Activated T-cell treated with anti-CD3 and anti-CD28 coated beads, Interleukin-2, amount 50 U/mL, for 4 hours (primary cell): ENCODE measurements around the gene ABI3BP. TPM values are rescaled to one million over a fixed set of nuclear protein-coding genes. Genes with fewer than 3 reads are reported as not detected.

Experiments
- ATAC-seq, 2 donors: fragments of 200-7000 bp; cut with Tn5 transposase; one replicate each; pipeline ENCODE4 v1.10.0; 2021
- DNase-seq: peaks from one replicate; pipeline ENCODE4 v3.0.0-alpha.2; 2020
- H3K27me3 Mint-ChIP-seq: one replicate; pipeline ENCODE4 v1.8.0; 2021; ENCODE audit warnings: low read depth, mixed read lengths
- H3K36me3 Mint-ChIP-seq: one replicate; pipeline ENCODE4 v1.8.0; 2022; ENCODE audit warnings: mixed read lengths; ENCODE audit not compliant: insufficient read depth
- H3K4me1 Mint-ChIP-seq: one replicate; pipeline ENCODE4 v1.8.0; 2021; ENCODE audit warnings: low read depth, mixed read lengths
- H3K4me3 Mint-ChIP-seq: one replicate; pipeline ENCODE4 v1.8.0; 2021; ENCODE audit warnings: mild to moderate bottlenecking, moderate library complexity, mixed read lengths
- H3K9me3 Mint-ChIP-seq: one replicate; pipeline ENCODE4 v1.8.0; 2021; ENCODE audit warnings: mixed read lengths
- total RNA-seq, 3 donors: library from RNA; stranded (reverse); gene quantifications; one replicate each; pipeline ENCODE4 v1.2.1, GENCODE V29; 2021

Gene ABI3BP
- total RNA-seq, 3 donors from 2014 or later: 0.21 to 0.46 TPM; not detected in 1

GRCh38 chr3:100899440-100900091, 93.7 kb downstream of the ABI3BP start:
- Mint-ChIP-seq H3K36me3 (no peaks in the 10 kb centered on the region), H3K4me1 (peaks cover 7% of the 10 kb centered on the region), H3K9me3 (peaks cover 4% of the 10 kb centered on the region), H3K27me3 (peaks cover 10% of the 10 kb centered on the region), H3K4me3 (no peak overlapping the region)
- ATAC-seq (no peak), DNase-seq (no peak)

GRCh38 chr3:100898681-100899080, 94.5 kb downstream of the ABI3BP start:
- no peaks in the 10 kb centered on the region for H3K9me3 Mint-ChIP-seq
- peaks cover 10% of the 10 kb centered on the region for H3K27me3 Mint-ChIP-seq
- H3K4me1 Mint-ChIP-seq: peaks cover 7% of the 10 kb centered on the region
- no peak for ATAC-seq
- H3K36me3 Mint-ChIP-seq: no peaks in the 10 kb centered on the region
- no peak for DNase-seq
- no peak overlapping the region for H3K4me3 Mint-ChIP-seq

- H3K9me3 Mint-ChIP-seq: no peaks in the 10 kb centered on the region
- no peaks in the 10 kb centered on the region for H3K36me3 Mint-ChIP-seq
- H3K4me3 Mint-ChIP-seq: no peak overlapping the region
- H3K27me3 Mint-ChIP-seq: peaks cover 11% of the 10 kb centered on the region
- DNase-seq: no peak
- ATAC-seq: no peak
- H3K4me1 Mint-ChIP-seq: peaks cover 7% of the 10 kb centered on the region
Observed at GRCh38 chr3:100896994-100897393, 96.2 kb downstream of the ABI3BP start.

GRCh38 chr3:100893590-100893989, 99.6 kb downstream of the ABI3BP start:
- ATAC-seq (no peak), DNase-seq (no peak)
- Mint-ChIP-seq H3K4me1 (peaks cover under 1% of the 10 kb centered on the region), H3K4me3 (no peak overlapping the region), H3K36me3 (no peaks in the 10 kb centered on the region), H3K27me3 (peaks cover 11% of the 10 kb centered on the region), H3K9me3 (no peaks in the 10 kb centered on the region)

- Mint-ChIP-seq H3K4me3 (no peak overlapping the region), H3K4me1 (no peaks in the 10 kb centered on the region), H3K9me3 (no peaks in the 10 kb centered on the region), H3K36me3 (no peaks in the 10 kb centered on the region), H3K27me3 (peaks cover 10% of the 10 kb centered on the region)
- DNase-seq: no peak
- no peak for ATAC-seq
Observed at GRCh38 chr3:100893108-100893507, 100.1 kb downstream of the ABI3BP start.

- Mint-ChIP-seq H3K36me3 (no peaks in the 10 kb centered on the region), H3K27me3 (peaks cover 9% of the 10 kb centered on the region), H3K9me3 (no peaks in the 10 kb centered on the region), H3K4me1 (no peaks in the 10 kb centered on the region), H3K4me3 (no peak overlapping the region)
- no peak for DNase-seq
- ATAC-seq: no peak
Observed at GRCh38 chr3:100891827-100892226, 101.4 kb downstream of the ABI3BP start.

- Mint-ChIP-seq H3K9me3 (no peaks in the 10 kb centered on the region), H3K4me3 (no peak overlapping the region), H3K27me3 (peaks cover 10% of the 10 kb centered on the region), H3K4me1 (no peaks in the 10 kb centered on the region), H3K36me3 (no peaks in the 10 kb centered on the region)
- ATAC-seq: no peak
- no peak for DNase-seq
Observed at GRCh38 chr3:100891033-100891432, 102.2 kb downstream of the ABI3BP start.

- Mint-ChIP-seq H3K4me3 (no peak overlapping the region), H3K27me3 (peaks cover 8% of the 10 kb centered on the region), H3K36me3 (no peaks in the 10 kb centered on the region), H3K9me3 (no peaks in the 10 kb centered on the region), H3K4me1 (no peaks in the 10 kb centered on the region)
- no peak for DNase-seq
- ATAC-seq: no peak
Observed at GRCh38 chr3:100888881-100889280, 104.3 kb downstream of the ABI3BP start.

GRCh38 chr3:100882571-100882984, 110.6 kb downstream of the ABI3BP start:
- ATAC-seq (no peak), DNase-seq (no peak)
- Mint-ChIP-seq H3K27me3 (peaks cover 6% of the 10 kb centered on the region), H3K9me3 (no peaks in the 10 kb centered on the region), H3K36me3 (no peaks in the 10 kb centered on the region), H3K4me3 (no peak overlapping the region), H3K4me1 (no peaks in the 10 kb centered on the region)

- peaks cover 7% of the 10 kb centered on the region for H3K27me3 Mint-ChIP-seq
- H3K4me1 Mint-ChIP-seq: no peaks in the 10 kb centered on the region
- DNase-seq (no peak), ATAC-seq (no peak)
- H3K4me3 Mint-ChIP-seq: no peak overlapping the region
- H3K9me3 Mint-ChIP-seq: no peaks in the 10 kb centered on the region
- H3K36me3 Mint-ChIP-seq: no peaks in the 10 kb centered on the region
Observed at GRCh38 chr3:100880845-100881244, 112.4 kb downstream of the ABI3BP start.

GRCh38 chr3:100880072-100880471, 113.1 kb downstream of the ABI3BP start:
- H3K27me3 Mint-ChIP-seq: peaks cover 7% of the 10 kb centered on the region

GRCh38 chr3:100879195-100879810, 113.9 kb downstream of the ABI3BP start:
- H3K27me3 Mint-ChIP-seq: peaks cover 10% of the 10 kb centered on the region
- H3K4me1 Mint-ChIP-seq: no peaks in the 10 kb centered on the region
- ATAC-seq: no peak
- H3K36me3 Mint-ChIP-seq: no peaks in the 10 kb centered on the region
- DNase-seq: no peak
- no peaks in the 10 kb centered on the region for H3K9me3 Mint-ChIP-seq
- H3K4me3 Mint-ChIP-seq: no peak overlapping the region

More at GRCh38 chr3:100880072-100880471, 113.1 kb downstream of the ABI3BP start:
- DNase-seq (no peak), ATAC-seq (no peak)
- Mint-ChIP-seq H3K36me3 (no peaks in the 10 kb centered on the region), H3K4me1 (no peaks in the 10 kb centered on the region), H3K9me3 (no peaks in the 10 kb centered on the region), H3K4me3 (no peak overlapping the region)

GRCh38 chr3:100877286-100877685, 115.9 kb downstream of the ABI3BP start:
- no peaks in the 10 kb centered on the region for H3K9me3 Mint-ChIP-seq
- no peak overlapping the region for H3K4me3 Mint-ChIP-seq
- H3K27me3 Mint-ChIP-seq: peaks cover 9% of the 10 kb centered on the region
- no peak for ATAC-seq
- DNase-seq: no peak
- no peaks in the 10 kb centered on the region for H3K4me1 Mint-ChIP-seq
- no peaks in the 10 kb centered on the region for H3K36me3 Mint-ChIP-seq

- DNase-seq: no peak
- H3K4me3 Mint-ChIP-seq: no peak overlapping the region
- no peak for ATAC-seq
- H3K9me3 Mint-ChIP-seq: no peaks in the 10 kb centered on the region
- H3K4me1 Mint-ChIP-seq: no peaks in the 10 kb centered on the region
- no peaks in the 10 kb centered on the region for H3K36me3 Mint-ChIP-seq
- peaks cover 18% of the 10 kb centered on the region for H3K27me3 Mint-ChIP-seq
Observed at GRCh38 chr3:100875239-100875638, 118.0 kb downstream of the ABI3BP start.

GRCh38 chr3:100873611-100874010, 119.6 kb downstream of the ABI3BP start:
- H3K36me3 Mint-ChIP-seq: no peaks in the 10 kb centered on the region
- no peak overlapping the region for H3K4me3 Mint-ChIP-seq
- H3K27me3 Mint-ChIP-seq: peaks cover 21% of the 10 kb centered on the region
- ATAC-seq (no peak), DNase-seq (no peak)
- H3K4me1 Mint-ChIP-seq: no peaks in the 10 kb centered on the region
- H3K9me3 Mint-ChIP-seq: no peaks in the 10 kb centered on the region
